AG10803 (cell line): ENCODE results near the gene CMPK1.

Source experiments
- DNase-seq: peaks from one replicate; pipeline ENCODE4 v3.0.0; 2010; ENCODE audit warnings: low read depth
- H3K4me3 ChIP-seq: 2 replicates; pipeline ENCODE4 v1.5.1; 2011; ENCODE audit warnings: mild to moderate bottlenecking, low read length, control low read depth
- TF ChIP-seq, protein P1 (sequence below): conservative IDR thresholded peaks from 2 replicates; pipeline ENCODE4 v1.5.1; 2011; ENCODE audit warnings: mild to moderate bottlenecking, low read length, control low read depth, inconsistent platforms

CMPK1 gene

DNA sequence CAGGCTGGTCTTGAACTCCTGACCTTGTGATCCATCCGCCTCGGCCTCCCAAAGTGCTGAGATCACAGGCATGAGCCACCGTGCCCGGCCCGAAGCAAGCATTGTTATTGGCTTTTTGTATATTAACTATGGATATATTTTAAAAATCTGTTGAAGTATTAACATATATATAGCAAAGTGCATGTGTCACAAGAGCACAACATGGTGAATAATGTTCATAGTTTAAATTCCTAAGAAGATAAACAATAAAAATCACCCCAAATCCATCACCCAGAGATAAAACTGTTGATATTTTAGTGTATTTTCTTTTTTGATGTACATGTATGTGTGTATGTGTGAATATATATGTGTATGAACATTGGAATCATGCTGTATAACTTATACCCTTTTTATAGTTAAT is 73.4 kb downstream of the CMPK1 start:
- DNase-seq, result no peak
- no peak overlapping the region for H3K4me3 ChIP-seq
- TF ChIP-seq, protein P1, sequence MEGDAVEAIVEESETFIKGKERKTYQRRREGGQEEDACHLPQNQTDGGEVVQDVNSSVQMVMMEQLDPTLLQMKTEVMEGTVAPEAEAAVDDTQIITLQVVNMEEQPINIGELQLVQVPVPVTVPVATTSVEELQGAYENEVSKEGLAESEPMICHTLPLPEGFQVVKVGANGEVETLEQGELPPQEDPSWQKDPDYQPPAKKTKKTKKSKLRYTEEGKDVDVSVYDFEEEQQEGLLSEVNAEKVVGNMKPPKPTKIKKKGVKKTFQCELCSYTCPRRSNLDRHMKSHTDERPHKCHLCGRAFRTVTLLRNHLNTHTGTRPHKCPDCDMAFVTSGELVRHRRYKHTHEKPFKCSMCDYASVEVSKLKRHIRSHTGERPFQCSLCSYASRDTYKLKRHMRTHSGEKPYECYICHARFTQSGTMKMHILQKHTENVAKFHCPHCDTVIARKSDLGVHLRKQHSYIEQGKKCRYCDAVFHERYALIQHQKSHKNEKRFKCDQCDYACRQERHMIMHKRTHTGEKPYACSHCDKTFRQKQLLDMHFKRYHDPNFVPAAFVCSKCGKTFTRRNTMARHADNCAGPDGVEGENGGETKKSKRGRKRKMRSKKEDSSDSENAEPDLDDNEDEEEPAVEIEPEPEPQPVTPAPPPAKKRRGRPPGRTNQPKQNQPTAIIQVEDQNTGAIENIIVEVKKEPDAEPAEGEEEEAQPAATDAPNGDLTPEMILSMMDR, result no peak

GRCh38 chr1:47407481-47407880 is 73.9 kb downstream of the CMPK1 start:
- peak; percentile 23 for DNase-seq
- no peak overlapping the region for H3K4me3 ChIP-seq
- TF ChIP-seq, protein P1, result no peak

DNA sequence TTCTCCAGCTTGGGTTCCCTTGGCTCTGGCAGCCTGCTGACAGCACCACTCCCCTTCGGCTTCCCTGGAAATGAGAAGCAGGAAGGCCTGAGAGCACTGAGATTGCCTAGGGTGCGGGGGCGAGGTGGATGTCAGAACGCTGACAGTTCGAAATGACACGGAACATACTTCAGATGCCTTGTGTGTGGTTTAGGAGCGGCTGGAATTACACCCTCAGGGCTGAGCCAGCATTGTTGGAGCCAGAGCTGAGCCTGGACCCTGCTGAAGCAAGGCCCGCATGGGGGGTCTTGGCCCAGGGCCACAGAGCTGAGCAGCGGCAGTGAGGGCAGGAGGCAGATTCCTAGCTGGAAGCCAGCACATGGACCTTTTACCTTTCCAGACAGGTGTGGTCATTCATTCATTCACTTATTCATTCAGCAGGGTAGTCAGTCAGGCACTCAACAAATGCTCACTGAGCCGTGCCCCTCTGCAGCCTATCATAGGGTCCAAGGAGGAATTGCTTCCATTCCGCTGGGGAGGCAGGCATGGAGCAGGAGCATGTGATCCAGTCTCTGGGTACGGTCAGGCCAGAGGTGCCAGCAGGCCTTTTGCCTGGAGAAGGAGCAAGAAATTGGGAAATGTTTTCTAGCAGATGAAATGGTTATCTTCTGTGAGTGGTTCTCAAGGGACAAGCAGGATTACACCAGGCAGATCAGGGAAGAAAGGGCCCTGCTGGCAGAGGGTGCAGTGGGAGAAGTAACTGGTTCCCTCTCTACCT is 75.9 kb downstream of the CMPK1 start:
- TF ChIP-seq, protein P1, result no peak
- H3K4me3 ChIP-seq, result no peak overlapping the region
- peak; percentile 82 for DNase-seq

DNA sequence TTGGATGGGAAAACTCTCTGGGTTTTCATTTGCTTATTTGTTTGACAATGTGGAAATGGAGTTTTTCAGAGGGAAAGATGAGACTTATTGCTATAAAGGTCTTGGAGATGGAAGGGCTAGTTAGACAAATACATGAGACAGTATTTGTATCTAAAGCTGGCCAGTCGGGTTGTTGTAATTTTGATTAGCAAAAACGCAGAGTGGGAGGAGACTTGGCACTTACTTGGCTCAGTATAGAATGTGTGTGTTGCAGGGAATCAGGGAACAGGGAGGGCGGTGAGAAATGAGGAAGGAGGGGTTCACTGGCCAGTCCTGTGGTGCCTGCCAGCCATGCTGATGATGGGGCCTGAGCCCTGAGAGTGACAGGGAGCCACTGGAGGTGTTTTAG is 76.5 kb downstream of the CMPK1 start:
- no peak for DNase-seq
- H3K4me3 ChIP-seq, result no peak overlapping the region
- TF ChIP-seq, protein P1, result no peak

DNA sequence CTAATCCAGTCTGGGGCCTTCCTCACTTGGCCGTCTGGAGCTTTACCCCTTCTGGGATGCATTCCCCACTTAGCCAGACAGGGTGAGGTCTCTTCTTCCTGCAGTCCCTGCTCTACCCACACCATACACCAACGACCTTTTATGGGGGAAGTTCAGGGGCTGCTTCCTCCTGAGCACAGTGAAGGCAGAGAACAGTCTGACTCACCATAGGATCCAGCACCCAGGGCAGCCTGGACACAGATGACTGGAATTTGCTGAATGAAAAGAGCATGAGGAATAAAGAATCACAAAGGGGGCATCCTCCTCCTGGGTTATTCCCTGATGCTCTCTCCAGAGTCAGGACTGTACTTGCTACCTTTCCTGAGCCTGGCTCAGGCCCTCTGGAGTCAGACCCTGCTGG is 77.8 kb downstream of the CMPK1 start:
- no peak overlapping the region for H3K4me3 ChIP-seq
- peak; percentile 21 for DNase-seq
- TF ChIP-seq, protein P1, result no peak

DNA sequence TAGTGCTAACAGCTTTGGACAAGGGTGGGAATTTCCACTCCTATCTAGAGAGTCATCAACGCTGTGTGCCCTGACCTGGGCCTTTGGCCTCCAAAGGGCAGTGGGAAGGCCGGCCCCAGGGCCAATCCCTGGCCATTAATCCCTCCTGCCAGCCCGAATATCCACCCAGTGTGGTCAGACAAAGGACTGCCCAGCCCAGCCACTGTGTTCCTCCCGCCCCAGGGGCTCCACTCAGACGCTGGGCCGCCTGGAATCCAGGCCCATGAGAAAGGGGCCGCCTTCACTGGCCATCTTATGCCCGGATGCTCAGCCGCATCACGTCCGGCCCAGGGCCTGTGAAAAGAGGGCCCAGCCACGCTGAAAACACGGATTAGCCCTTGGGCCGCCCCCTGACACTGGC is 78.8 kb downstream of the CMPK1 start:
- TF ChIP-seq, protein P1, result no peak
- H3K4me3 ChIP-seq, result no peak overlapping the region
- DNase-seq, result no peak

GRCh38 chr1:47415728-47416318 is 82.2 kb downstream of the CMPK1 start, which contains the start of gene FOXE3:
FOXE3 (plus strand) TSS chr1:47416285; CDS start chr1:47416316, 31 bp downstream.
- TF ChIP-seq, protein P1, result no peak
- H3K4me3 ChIP-seq, result peak within 1 kb of the TSS; percentile 39
- DNase-seq, result no peak
